OCI-LY3 (cell line): Measurements from ENCODE around the gene PPP4R3A.

Experiments used
- H2AFZ ChIP-seq: fragments of 200-600, 300-600 bp; shearing (Covaris generic); 2 replicates; pipeline ENCODE4 v1.6.0; 2014; ENCODE audit warnings: antibody characterized with exemption, low read depth, low read length
- H3K27ac ChIP-seq: fragments of 200-600, 300-600 bp; sonication (generic); 2 replicates; pipeline ENCODE4 v1.5.1; 2014; ENCODE audit warnings: mild to moderate bottlenecking, low read length, moderate library complexity, mixed read lengths
- H3K27me3 ChIP-seq: fragments of 200-600, 300-600 bp; sonication (generic); 2 replicates; pipeline ENCODE4 v1.6.1; 2014; ENCODE audit warnings: low read depth, low read length, mixed read lengths
- H3K36me3 ChIP-seq: fragments of 200-600, 300-600 bp; sonication (generic); replicated peaks from 2 replicates; pipeline ENCODE3; 2014; ENCODE audit warnings: low read depth, low read length, mixed read lengths
- H3K4me1 ChIP-seq: fragments of 300-600, 200-600 bp; sonication (generic); 2 replicates; pipeline ENCODE4 v1.6.1; 2014; ENCODE audit warnings: low read length, mixed read lengths
- H3K4me2 ChIP-seq: fragments of 200-600, 300-600 bp; sonication (generic); 2 replicates; pipeline ENCODE4 v1.6.1; 2014; ENCODE audit warnings: low read length, mixed read lengths
- H3K4me3 ChIP-seq: fragments of 300-600, 200-600 bp; sonication (generic); 2 replicates; pipeline ENCODE4 v1.5.1; 2014; ENCODE audit warnings: antibody characterized with exemption, mild to moderate bottlenecking, low read length, moderate library complexity
- H3K79me2 ChIP-seq: fragments of 300-600, 200-600 bp; shearing (Covaris generic); 2 replicates; pipeline ENCODE4 v1.6.1; 2014; ENCODE audit warnings: mild to moderate bottlenecking, low read length, mixed read lengths
- H3K9ac ChIP-seq: fragments of 300-600, 200-600 bp; shearing (Covaris generic); 2 replicates; pipeline ENCODE4 v1.6.0; 2014; ENCODE audit warnings: mild to moderate bottlenecking, low read length, moderate library complexity
- H3K9me3 ChIP-seq: fragments of 200-600, 300-600 bp; shearing (Covaris generic); 2 replicates; pipeline ENCODE4 v1.6.1; 2014; ENCODE audit warnings: low read length, mixed read lengths; ENCODE audit not compliant: insufficient read depth
- H4K20me1 ChIP-seq: fragments of 200-600, 300-600 bp; sonication (generic); 2 replicates; pipeline ENCODE4 v1.6.1; 2016; ENCODE audit warnings: low read length, mixed read lengths; ENCODE audit not compliant: insufficient read depth
- CTCF ChIP-seq: fragments of 200-600, 300-600 bp; sonication (generic); IDR thresholded peaks from 2 replicates; pipeline ENCODE4 v1.5.1; 2014; ENCODE audit warnings: antibody characterized with exemption, low read length, low read depth
- EZH2phosphoT487 ChIP-seq: fragments of 200-600 bp; shearing (Covaris generic); IDR thresholded peaks from 2 replicates; pipeline ENCODE4 v1.6.1; 2018; ENCODE audit warnings: antibody characterized with exemption, mixed run types, low read depth

PPP4R3A gene

DNA sequence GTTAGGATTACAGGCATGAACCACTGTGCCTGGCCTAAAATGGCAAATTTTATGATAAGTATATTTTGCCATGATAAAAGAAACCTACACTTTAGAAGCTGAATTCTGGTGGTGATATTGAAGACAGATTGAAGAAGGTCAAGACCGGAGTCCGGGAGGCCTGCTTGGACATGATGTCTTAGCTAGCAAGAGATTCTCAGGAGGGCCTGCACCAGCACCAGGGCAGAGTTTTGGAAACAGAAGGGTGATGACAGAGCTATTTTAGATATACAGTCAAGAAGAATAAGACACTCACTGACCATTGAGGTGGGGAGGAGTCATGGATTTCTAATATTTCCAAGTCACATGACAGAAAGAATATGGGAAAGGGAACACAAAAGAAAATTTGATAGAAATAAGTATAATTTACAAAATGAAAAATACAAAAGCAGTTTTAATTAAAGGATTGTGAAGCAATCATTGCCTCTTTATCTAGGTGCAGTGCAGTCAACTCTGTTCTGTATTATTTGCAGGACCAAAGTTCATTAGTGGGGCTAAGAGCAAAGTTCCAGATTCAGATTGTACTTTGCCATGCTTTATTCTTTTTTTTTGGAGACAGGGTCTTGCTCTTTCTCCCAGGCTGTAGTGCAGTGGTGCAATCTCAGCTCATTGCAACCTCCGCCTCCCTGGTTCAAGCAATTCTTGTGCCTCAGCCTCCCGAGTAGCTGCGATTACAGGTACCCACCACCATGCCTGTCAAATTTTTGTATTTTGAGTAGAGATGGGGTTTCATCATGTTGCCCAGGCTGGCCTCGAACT lies 9.3 kb upstream of the PPP4R3A start:
- Histone ChIP-seq H3K79me2 (no peaks in the 10 kb centered on the region), H3K36me3 (no peaks in the 10 kb centered on the region), H3K9me3 (peaks cover 7% of the 10 kb centered on the region; the same call in 1 of the 2 replicates), H3K4me3 (no peak overlapping the region), H4K20me1 (no peaks in the 10 kb centered on the region), H3K27me3 (no peaks in the 10 kb centered on the region), H3K4me1 (0 out of 2 replicates have a peak, but pooled peaks cover 4% of the 10 kb centered on the region), H3K4me2 (no peak overlapping the region), H2AFZ (no peak overlapping the region), H3K27ac (no peak overlapping the region), H3K9ac (no peak overlapping the region)
- TF ChIP-seq CTCF (no peak), EZH2phosphoT487 (no peak)

DNA sequence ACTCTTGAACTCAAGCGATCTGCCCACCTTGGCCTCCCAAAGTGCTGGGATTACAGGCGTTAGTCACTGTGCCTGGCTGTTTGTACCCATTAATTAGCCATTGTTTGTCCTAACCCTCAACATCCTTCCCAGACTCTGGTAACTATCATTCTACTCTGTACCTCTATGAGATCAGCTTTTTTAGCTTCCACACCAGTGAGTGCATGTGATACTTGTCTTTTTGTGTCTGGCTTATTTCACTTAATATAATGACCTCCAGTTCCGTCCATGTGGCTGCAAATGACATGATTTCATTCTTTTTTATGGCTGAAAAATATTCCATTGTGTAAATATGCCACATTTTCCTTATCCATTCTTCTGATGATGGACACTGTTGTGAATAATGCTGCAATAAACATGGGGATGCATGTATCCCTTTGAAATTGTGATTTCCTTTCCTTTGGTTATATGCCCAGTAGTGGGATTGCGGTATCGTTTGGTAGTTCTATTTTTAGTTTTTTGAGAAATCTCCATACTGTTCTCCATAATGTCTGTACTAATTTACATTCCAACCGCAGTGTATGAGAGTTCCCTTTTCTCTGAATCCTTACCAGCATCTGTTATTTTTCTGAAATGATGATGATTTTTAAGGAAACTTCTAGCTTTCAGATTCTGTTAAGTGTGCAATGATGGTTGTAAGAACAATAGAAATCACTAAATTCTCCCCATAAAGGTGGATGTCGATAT lies 6.7 kb upstream of the PPP4R3A start:
- no peak for TF ChIP-seq EZH2phosphoT487
- TF ChIP-seq CTCF = no peak
- no peak overlapping the region for H2AFZ ChIP-seq
- H3K4me2 ChIP-seq = no peak overlapping the region
- no peak overlapping the region for H3K27ac ChIP-seq
- no peak overlapping the region for H3K4me3 ChIP-seq
- 0 out of 2 replicates have a peak, but pooled peaks cover 4% of the 10 kb centered on the region for H3K4me1 ChIP-seq
- no peaks in the 10 kb centered on the region for H4K20me1 ChIP-seq
- no peak overlapping the region for H3K9ac ChIP-seq
- no peaks in the 10 kb centered on the region for H3K79me2 ChIP-seq
- peaks cover 7% of the 10 kb centered on the region; the same call in 1 of the 2 replicates for H3K9me3 ChIP-seq
- H3K27me3 ChIP-seq = no peaks in the 10 kb centered on the region
- no peaks in the 10 kb centered on the region for H3K36me3 ChIP-seq

- Histone ChIP-seq H3K4me1 (peaks cover 6% of the 10 kb centered on the region), H3K36me3 (no peaks in the 10 kb centered on the region), H3K9ac (no peak overlapping the region), H3K4me3 (no peak overlapping the region), H3K27ac (no peak overlapping the region), H2AFZ (no peak overlapping the region), H3K79me2 (peaks cover 3% of the 10 kb centered on the region; the same call in 1 of the 2 replicates), H3K9me3 (0 out of 2 replicates have a peak, but pooled peaks cover 2% of the 10 kb centered on the region), H3K27me3 (no peaks in the 10 kb centered on the region), H4K20me1 (no peaks in the 10 kb centered on the region), H3K4me2 (no peak overlapping the region)
- no peak for TF ChIP-seq CTCF
- TF ChIP-seq EZH2phosphoT487 = no peak
These were observed 5.9 kb upstream of the PPP4R3A start for GRCh38 chr14:91515979-91516378.

DNA sequence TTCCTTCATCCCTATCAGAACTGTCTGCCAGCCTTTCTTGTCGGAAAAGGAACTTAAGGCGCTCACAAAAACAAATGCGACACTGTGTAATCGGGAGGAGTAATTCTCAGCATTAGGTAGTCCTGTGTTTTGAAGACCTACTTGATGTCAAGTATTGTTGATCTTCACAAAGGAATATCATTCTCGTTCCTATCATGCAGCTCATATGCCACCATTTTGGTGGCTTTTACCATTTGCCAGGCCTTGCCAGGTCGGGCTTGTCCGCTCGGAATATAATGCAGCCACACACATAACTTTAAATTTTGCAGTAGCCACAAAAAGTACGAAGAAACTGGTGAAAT lies 903 bp upstream of the PPP4R3A start:
- Histone ChIP-seq H2AFZ (peak overlapping the region; percentile 84), H3K27ac (peak overlapping the region; percentile 87), H3K4me3 (peak overlapping the region; percentile 95), H3K4me2 (peak overlapping the region; percentile 93), H3K9ac (peak overlapping the region; percentile 91), H3K4me1 (peaks cover 16% of the 10 kb centered on the region), H3K79me2 (peaks cover 48% of the 10 kb centered on the region), H3K36me3 (peaks cover 24% of the 10 kb centered on the region), H3K9me3 (no peaks in the 10 kb centered on the region), H3K27me3 (no peaks in the 10 kb centered on the region), H4K20me1 (peaks cover 26% of the 10 kb centered on the region)
- no peak for TF ChIP-seq EZH2phosphoT487
- TF ChIP-seq CTCF = no peak
